Effector CD8-positive, alpha-beta T cell (primary cell): ENCODE data around the gene EDEM1.

ENCODE experiments used
- DNase-seq: peaks from one replicate; lab custom pipeline; 2025; lab: John Stamatoyannopoulos, UW

EDEM1 gene

DNA sequence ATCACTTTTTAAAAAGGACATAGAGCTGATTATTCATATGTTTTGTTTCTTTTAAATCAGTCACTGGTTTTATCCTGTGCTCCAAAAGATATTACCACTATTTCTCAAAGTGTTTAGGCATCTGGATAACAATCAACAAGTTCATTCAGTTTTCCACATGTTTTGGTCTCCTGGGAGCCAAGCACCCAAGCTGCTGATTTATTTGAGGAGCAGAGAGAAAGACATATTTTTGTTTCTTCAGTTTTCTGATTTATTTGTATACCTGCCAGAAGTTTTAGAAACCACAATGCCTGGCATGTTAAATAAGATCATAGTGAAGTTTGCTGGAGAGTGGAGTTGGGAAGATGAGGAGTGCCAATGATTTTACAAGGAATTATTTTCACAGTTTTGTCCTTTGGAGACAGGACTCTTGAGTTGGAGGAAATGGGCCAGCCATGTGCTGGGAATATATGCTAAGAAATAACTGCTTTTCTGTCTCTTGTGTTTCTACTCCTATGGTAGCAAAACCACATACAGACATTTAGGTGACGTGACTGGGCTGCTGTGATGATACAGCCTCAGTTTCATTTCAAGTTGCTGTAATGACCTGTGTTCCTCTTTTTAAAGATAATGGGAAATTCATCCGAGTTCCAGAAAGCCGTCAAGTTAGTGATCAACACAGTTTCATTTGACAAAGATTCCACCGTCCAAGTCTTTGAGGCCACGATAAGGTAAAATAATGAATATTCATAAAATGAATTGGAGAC, 11.7 kb downstream of the EDEM1 start:
- no peak for DNase-seq

DNA sequence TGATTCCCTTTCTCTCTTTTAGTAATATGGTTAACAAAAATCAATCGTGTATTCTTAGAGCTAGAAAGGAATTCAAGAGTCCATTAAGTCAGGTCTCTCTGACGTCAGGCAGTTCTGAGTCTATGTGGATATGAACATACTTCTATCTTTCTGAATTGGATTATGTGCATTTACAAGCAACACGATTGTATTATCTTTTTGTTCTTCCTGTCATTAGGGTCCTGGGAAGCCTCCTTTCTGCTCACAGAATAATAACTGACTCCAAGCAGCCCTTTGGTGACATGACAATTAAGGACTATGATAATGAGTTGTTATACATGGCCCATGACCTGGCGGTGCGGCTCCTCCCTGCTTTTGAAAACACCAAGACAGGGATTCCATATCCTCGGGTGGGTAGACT, 14.0 kb downstream of the EDEM1 start:
- DNase-seq: no peak

GRCh38 chr3:5202222-5202621, 14.7 kb downstream of the EDEM1 start:
- DNase-seq: no peak

DNA sequence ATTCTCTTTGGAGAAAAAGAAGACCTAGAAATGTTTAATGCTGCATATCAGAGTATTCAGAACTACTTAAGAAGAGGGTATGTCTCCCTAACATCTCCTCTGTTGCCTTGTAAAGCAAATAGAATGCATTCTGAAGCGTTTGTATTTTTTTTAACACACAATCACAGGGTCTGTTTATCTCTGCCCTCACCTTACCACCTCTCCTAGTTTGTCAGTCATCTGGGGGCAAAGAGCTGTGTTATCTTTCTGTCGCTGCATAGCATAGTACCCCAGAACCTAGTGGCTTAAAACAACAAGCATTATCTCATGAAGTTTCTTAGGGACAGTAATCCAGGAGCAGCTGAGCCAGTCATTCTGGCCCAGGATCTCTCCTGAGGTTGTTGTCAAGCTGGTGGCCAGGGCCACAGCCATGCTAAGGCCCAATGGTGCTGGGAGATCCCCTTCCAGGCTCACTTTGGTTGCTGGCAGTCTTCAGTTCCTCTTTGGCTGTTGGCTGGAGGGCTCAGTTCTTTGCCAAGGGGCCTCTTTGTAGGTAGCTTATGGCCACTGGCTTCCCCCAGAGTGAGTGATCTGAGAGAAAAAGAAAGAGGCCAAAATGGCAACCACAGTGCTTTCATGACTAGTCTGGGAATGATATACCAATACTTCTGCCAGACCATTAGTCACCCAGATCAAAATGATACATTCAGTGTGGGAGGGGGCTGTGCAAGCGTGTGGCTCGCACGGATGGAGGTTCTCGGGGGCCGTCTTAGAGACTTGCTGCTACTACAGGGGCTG, 17.8 kb downstream of the EDEM1 start:
- DNase-seq: no peak

GRCh38 chr3:5210926-5211325, 23.4 kb downstream of the EDEM1 start:
- no peak for DNase-seq

DNA sequence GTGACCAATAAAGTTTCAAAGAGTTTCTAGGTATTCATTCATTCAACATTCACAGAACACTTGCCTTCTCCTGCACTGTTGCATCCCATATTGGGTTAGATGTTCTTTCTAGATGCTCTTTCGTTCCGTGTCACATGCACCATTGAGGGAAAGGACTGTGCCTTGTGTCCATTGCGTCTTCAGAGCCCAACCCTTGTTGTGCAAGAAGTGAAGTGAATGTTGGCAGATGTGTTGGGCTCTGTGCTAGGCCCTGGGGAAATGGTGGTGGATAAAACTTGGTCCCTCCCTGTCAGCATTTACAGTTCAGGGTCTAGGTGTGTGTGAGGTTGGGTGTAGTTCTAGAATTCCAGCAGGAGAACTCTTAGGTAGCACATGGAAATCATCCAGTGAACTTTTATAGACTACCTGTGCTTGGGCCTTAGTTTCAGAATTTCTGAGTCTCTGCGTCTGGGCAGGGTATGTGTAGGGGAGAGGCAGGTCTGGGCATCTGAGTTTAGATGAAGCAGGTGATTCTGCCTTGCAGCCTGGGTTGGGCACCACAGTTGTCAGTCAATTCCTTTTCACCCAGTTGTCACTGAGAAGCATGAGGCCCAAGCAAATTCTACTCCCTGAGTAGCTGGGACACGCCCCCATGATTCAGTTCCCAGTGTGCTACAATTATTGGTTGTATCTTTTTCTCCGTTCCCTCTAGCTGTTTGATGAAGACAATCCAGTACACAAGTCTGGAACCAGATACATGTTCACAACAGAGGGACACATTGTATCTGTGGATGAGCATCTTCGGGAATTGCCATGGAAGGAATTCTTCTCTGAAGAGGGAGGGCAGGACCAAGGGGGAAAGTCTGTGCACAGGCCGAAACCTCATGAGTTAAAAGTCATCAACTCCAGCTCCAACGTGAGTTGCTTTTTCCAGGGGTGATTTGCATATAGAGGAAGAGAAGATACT, 25.4 kb downstream of the EDEM1 start:
- DNase-seq: no peak

GRCh38 chr3:5213574-5213966, 26.1 kb downstream of the EDEM1 start:
- no peak for DNase-seq

- no peak for DNase-seq
These were observed 26.8 kb downstream of the EDEM1 start for GRCh38 chr3:5214352-5214751.

GRCh38 chr3:5217824-5218595, 30.5 kb downstream of the EDEM1 start:
- no peak for DNase-seq

GRCh38 chr3:5218815-5219214, 31.3 kb downstream of the EDEM1 start:
- DNase-seq: no peak

DNA sequence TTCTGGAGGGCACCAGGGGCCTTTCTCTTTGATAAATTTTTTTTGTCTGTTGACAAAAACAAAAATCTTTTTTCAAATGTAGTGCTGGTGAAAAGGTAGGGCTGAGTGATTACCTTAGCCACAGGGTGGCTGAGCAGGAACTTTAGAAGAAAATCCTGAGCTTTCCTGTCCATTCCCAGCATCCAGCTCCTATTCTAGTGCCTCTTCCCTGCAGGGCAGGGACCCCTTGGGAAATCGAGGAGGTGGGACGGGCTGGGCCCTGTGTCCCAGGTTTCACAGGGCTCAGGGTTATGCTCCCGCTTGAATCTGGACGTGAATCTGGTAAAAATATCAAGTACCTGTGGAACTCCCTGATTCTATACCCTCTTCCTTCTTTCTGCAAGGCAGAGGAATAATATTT, 31.7 kb downstream of the EDEM1 start:
- DNase-seq: no peak

DNA sequence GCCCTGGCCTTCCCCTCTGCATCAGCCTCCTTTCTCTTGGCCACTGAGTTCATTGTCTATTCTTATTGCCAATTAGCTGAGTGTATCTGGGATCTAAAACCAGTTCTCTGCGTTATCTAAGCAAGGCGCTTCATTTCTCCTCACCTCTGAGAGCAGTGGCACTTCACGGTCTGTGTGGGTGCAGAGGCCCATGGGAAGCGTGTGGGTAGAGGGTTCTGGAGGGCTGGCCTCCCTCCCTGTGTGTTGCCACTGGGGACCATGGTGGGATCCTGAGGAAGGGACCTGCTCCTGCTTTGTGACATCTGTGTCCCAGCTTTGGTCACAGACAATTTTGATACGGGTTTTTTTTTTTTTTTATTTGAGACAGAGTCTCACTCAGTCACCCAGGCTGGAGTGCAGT, 32.7 kb downstream of the EDEM1 start:
- no peak for DNase-seq

GRCh38 chr3:5220667-5221431, 33.3 kb downstream of the EDEM1 start:
- no peak for DNase-seq

- no peak for DNase-seq
These were observed 34.2 kb downstream of the EDEM1 start for GRCh38 chr3:5221701-5222100.

- no peak for DNase-seq
These were observed 34.9 kb downstream of the EDEM1 start for GRCh38 chr3:5222283-5223005.

DNA sequence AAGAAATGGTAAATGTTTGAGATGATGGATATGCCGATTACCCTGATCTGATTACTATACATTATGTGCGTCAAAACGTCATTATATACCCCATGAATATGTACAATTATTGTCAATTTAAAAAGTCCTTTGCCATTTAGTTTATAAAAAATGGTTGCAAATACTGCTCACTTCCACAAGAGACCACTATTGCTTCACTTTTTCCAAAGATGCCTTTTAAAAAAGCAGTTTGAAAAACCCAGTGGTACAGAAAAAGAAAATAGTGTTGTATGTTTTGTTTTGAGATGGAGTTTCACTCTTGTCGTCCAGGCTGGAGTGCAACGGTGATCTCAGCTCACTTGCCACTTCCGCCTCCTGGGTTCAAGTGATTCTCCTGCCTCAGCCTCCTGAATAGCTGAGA, 39.3 kb downstream of the EDEM1 start:
- DNase-seq: no peak

DNA sequence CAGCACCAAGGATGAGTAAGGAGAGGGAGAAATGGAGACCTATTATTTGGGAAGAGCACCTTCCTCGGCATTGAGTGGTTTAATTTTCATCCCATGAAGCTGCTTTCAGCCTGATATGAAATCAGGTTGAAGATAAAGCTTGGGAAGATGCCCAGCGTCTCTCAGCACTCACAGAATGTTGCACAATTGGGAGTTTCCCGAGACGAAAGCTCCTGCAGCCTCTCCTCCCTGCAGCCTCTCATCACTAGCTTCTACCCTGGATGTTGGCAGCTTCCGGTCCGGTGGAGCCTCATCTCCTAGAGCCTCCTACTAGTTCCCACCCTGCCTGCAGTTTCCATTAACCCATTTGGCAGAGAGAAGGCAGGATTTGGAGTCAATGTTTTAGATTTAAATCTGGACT, 40.3 kb downstream of the EDEM1 start:
- DNase-seq: no peak

DNA sequence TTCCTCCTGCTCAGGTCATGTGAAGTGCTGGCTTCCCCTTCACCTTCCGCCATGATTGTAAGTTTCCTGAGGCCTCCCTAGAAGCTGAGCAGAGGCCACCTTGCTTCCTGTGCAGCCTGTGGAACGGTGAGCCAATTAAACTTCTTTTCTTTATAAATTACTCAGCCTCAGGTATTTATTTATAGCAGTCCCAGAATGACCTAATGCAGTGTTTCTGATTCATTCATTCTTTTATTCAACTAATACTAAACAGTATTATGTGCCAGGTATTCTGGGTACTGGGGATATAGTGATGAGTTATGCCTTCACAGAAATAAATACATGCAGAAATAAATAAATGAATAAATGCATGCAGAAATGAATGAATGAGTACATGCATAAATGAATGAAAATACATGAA, 41.9 kb downstream of the EDEM1 start:
- no peak for DNase-seq

DNA sequence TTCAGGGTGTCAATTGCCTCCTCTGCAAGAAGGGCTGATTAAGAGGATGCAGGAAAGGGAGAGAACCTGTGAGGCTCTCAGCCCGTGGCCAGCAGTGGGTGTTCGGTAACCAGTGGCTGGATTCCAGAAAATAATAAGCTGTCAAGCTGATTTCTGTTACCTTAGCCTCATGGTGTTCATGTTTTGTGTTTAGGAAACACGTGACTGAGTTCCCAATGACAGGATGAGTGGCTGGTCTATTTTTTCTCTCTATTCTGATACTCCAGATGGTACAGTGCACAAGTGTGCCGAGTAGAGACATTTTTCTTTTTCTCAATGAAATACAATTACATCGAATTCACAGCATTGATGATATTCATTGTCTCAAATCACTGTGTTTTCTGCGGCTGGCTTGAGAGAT, 43.6 kb downstream of the EDEM1 start:
- no peak for DNase-seq

DNA sequence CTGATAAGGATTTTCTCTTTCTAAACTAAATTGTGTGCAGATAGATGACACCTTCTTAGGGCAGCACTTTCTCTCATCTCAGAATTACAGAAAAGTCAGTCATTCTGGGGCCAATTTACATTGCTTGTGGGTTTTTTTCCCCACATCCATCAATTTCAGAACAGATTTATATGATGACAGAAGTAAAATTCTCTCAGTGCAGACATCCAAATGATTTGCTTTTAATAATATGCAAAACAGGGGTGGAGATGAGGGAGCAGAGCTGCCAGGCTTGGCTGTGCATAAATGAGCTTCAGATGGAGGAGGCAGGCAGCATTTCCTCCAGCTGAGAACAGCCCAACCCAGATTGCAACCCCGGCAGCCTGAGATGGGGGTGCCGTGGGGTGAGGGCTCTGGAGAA, 44.0 kb downstream of the EDEM1 start:
- no peak for DNase-seq
